Measurements from ENCODE around the gene CDA.

DNA sequence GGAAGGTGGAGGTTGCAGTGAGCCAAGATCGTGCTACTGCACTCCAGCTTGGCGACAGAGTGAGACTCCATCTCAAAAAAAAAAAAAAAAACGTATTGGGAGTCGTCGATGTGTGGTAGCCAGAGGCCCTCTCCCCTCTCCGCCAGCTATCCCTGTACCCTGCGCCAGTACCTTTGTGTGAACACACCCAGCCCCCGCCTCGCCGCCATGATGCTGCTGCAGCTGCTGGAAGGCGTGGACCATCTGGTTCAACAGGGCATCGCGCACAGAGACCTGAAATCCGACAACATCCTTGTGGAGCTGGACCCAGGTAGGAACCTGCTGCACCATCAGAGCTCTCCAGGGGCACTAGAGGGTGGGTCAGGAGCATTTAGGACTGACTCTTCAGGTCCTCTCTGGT lies 56.5 kb downstream of the CDA start:
- no peak for TF ChIP-seq CTCF (IDR thresholded peaks at IDR 0.05)
- TF ChIP-seq POLR2A (IDR thresholded peaks at IDR 0.05): no peak
